ENCODE data around the gene LRRC73.
"Not testable (repeated sequence)": the region's sequence is repeated elsewhere in the genome, so short reads cannot be mapped to it uniquely, and the experiment has no call there.

The LRRC73 gene, protein sequence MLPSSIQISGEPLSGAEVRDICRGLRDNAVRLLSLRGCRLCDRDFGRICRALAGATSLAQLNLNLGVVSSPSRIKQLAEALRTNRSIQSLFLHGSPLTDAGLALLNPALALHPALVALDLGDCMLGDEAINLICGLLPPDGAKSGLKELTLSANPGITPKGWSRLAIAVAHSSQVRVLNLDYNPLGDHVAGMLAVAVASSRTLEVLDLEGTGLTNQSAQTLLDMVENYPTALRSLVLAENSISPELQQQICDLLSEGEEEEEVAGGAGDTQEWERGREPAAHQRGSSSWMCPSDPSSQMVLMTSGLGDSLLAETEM

DNA sequence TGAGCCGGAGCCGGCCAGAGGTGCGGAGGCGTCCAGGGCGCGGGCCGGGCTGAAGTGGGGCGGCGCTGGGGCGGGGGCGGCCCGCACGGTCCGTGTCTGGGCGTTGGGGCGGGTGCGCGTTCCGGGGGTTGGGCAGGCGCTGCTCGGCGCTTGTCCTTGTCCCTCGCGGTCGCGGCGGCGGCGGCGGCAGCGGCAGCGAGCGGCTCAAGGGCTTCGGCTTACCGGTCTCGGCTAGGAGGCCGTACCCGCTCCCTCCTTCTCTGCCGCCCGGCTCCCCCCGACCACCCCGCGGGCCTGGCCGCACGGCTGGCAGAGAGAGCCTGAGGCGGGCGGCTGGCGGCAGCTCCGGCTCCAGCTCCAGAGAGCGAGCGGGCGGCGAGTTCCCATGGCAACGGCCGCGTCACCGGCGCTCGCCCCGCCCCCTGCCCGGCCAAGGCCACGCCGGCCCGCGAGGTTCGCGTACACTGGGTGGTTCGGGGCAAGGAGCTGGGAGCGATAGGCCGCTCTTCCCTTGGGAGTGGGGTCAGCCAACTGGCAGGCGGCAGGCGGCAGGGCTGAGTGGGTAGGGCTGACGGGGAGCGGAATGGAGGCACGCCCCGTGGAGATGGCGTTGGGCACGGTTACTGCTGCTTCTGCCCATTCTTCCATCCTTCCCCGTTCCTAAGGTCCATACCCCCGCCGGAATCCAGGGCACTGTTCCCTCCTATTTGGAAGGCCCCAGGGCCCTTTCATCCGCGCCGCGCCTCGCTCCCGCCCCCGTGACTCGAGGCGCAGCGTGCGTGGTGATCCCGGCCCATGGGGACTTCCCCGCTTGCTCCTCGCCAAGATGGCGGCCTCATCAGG, at the start of gene LRRC73:
Gene LRRC73 (minus strand): TSS at position 363 of the 843 bp plus-strand sequence. CDS start 561 bp downstream, outside the sequence.
- DNase-seq (ENCODE audit: low read depth) = peak; percentile 68

DNA sequence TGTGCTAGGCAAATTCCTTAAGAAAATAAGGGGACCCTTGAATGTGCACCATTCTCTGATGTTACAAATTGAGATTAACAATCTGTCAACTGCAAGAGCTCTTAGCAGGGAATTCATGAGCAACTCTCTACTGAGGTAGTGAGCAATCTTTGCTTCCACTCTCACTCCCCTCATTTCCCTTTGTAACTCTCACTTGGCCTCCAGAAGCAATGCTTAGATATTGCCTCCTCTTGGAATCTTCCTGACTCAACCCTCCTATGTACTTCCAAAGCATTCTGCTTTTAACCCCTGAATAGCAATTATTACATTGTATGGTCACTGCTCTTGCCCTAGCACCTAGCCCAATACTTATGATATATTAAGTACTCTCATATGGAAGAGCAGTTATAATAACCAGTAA, 49.2 kb upstream of the LRRC73 start:
- no peak for DNase-seq (ENCODE audit: low read depth)

GRCh38 chr6:43557620-43558019, 47.5 kb upstream of the LRRC73 start:
- not testable (repeated sequence) for DNase-seq (ENCODE audit: low read depth)

GRCh38 chr6:43547222-43547621, 37.1 kb upstream of the LRRC73 start:
- no peak for DNase-seq (ENCODE audit: low read depth)

DNA sequence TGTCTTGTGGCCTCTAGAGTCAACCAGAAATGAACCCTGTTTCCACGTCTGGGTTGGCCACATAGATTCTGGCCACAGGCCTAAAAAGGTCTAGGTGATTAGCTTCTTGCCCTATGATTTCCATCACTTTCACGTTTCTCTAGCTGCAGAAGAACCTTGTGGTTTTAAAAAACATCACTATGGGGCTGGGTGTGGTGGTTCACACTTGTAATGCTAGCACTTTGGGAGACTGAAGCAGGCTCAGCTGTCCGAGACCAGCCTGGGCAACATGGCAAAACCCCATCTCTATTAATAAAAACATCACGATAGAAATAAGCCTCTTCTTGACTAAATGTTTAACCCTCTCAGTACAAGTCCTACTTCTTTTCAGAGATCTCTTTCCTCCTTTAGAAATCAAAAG, 34.3 kb upstream of the LRRC73 start:
- DNase-seq (ENCODE audit: low read depth) = no peak

DNA sequence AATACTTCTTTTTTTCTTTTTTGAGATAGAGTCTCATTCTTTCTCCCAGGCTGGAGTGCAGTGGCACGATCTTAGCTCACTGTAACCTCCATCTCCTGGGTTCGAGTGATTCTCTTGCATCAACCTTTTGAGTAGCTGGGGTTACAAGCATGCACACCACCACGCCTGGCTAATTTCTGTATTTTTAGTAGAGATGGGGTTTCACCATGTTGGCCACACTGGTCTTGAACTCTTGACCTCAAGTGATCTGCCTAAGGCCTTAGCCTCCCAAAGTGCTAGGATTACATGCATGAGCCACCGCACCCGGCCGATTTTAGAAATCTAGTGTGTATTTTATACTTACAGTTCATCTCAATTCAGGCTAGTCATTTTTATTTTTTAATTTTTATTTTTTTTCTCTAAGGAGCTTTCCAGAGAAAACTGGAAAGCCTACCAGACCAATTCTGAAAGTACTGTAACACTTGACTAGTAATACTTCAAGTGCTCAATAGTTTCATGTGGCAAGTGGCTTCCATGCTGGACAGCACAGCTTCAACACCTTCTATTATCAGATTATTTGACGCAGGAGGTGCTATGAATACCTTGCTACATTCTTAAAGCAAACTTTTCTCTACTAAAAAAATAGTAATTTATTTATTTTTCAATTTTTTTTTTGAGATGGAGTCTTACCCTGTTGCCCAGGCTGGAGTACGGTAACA, 31.8 kb upstream of the LRRC73 start:
- no peak for DNase-seq (ENCODE audit: low read depth)

- no peak for DNase-seq (ENCODE audit: low read depth)
Observed at GRCh38 chr6:43540507-43540906, 30.4 kb upstream of the LRRC73 start.

- DNase-seq (ENCODE audit: low read depth) = not testable (repeated sequence)
Observed at GRCh38 chr6:43539409-43539808, 29.3 kb upstream of the LRRC73 start.

DNA sequence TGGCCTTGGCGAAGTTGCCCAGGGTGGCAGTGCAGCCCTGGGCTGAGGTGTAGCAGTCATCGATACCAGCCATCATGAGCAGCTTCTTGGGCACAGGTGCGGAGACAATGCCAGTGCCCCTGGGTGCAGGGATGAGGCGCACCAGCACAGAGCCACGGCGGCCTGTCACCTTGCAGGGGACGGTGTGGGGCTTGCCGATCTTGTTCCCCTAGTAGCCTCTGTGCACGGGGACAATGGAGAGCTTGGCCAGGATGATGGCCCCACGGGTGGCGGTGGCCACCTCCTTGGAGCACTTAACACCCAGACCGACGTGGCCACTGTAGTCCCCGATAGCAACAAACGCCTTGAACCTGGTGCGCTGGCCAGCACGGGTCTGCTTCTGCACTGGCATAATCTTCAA, 28.8 kb upstream of the LRRC73 start:
- DNase-seq (ENCODE audit: low read depth) = not testable (repeated sequence)

DNA sequence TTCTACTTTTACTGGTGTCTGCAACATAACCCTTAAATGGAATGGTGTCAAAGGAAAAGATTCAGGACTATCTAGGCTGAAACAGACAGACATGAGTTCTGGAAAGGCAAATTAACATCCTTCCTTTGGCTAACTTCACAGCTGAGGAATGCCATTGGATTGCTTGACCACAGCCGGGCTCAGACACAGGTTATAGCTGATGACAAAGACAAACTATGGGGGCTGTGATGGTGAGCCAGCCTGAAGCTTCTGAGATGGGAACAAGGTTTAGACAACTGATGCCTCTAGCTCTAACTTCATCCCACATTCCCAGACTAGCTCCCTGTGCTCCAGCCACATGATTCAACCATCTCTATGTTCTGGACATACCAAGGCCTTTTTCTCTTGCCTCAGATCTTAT, 22.1 kb upstream of the LRRC73 start:
- DNase-seq (ENCODE audit: low read depth) = no peak

DNA sequence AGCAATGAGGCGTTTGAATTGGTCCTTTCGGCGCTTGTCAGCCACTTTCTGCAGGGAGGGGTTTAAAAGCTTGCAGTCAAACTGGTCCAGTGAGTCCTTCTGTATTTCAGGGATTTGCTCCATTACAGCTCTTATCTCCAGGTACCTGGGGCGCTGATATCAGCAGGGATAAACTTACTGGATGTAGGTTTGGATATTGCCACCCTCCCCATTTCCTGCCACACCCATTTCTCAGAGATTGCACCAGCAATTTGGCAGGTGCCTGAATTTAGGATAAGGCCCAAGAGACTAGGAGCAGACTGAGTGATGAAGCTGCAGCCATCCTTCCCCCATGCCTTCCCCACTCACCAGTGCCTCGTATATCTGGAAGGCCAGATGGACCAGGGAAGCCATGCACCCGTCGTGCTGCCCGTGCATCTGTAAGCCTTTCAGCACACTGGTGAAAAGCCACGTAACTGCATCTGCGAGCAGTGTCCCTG, 14.4 kb upstream of the LRRC73 start:
- DNase-seq (ENCODE audit: low read depth) = no peak

DNA sequence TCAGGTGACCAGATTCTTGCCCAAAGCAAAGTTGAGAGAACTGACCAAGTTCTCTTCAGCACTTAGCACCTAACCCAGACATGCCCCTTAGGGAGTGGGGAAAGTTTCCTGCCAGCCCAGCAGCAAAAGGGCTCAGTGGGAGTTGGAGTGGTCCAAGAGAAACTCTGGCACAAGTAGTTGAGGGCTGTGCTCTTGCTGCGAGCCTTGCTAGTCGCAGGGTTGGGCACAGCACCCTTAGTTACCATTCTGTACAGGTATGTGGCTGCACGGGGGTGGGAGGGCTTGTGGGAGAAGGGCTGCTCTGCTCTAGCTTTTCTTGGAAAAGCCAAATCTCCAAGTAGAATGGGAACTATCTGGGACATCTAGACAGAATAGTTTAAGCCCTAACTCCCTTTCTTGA, 13.1 kb upstream of the LRRC73 start:
- no peak for DNase-seq (ENCODE audit: low read depth)

DNA sequence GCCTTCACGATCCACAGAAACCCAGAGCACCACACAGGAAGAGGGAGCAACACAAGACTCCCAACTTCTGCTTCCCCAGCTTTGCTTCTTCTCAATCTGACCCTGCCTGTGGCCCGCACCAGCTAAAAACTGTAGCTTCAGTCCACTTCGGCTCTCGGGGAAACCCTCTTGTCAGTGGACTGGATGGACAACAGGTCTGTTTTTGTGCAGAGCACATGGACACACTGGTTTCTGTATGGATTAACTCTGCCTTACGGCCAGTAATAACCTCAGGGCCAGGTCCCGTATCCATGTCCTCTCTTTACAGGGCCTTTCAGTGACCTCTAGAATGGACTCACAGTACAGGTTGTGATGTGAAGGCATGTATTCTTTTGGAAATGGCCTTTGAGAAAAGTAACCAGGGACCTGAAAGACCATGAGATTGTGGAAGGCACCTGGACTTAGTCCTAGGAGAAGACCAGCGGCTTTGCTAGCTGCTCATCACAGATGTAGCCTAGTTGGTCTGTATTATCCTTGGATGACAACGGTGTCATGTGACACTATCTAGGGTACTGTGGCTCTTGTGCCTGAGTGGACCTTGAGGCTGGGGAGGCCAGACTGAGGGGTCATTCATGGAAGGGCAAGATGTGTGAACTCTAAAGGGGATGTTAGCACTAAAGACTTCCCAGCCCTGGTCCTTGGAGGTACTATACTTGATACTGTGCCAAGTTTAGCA, 12.6 kb upstream of the LRRC73 start:
- no peak for DNase-seq (ENCODE audit: low read depth)

GRCh38 chr6:43521836-43522235, 11.7 kb upstream of the LRRC73 start:
- no peak for DNase-seq (ENCODE audit: low read depth)

- DNase-seq (ENCODE audit: low read depth) = no peak
Observed at GRCh38 chr6:43520097-43520496, 10.0 kb upstream of the LRRC73 start.

DNA sequence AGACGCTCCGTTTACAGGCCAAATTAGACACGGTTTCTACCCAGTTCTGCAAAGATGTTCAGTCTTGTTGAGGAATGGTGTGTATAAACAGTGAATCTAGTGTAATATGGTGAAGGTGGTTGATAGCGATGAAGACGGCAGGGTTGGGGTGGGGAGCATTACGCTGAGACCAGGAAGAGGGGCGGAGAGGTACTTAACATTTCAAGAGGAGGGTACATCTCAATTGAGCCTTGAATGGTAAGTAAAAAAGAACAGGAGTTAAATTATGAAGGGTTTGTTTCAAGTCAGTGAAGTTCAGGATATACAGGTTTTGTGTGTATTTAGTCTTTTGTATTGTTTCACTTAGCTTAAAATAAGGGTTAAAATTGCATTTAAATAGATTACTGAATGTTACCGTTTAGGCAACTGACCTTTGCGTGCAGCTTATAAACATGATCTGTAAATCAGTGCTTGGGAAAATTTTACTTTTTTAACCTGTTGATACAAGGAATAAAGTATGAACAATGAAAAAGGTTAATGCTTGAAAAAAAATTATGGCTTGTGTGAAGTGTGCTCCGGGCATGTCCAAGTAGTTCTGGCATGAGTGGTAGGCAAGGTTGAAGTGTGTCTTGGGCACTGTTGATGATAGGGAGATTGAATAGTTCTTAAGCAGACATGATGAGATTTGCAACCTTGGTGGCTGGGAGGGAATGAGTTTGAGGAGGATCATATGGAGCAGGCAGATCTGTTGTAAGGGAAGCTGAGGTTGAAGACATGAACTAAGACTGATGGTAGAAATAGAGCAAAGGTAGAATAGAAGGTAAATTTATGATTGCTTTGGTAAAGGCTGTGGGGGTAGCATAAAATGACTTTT, 7.6 kb upstream of the LRRC73 start:
- no peak for DNase-seq (ENCODE audit: low read depth)

DNA sequence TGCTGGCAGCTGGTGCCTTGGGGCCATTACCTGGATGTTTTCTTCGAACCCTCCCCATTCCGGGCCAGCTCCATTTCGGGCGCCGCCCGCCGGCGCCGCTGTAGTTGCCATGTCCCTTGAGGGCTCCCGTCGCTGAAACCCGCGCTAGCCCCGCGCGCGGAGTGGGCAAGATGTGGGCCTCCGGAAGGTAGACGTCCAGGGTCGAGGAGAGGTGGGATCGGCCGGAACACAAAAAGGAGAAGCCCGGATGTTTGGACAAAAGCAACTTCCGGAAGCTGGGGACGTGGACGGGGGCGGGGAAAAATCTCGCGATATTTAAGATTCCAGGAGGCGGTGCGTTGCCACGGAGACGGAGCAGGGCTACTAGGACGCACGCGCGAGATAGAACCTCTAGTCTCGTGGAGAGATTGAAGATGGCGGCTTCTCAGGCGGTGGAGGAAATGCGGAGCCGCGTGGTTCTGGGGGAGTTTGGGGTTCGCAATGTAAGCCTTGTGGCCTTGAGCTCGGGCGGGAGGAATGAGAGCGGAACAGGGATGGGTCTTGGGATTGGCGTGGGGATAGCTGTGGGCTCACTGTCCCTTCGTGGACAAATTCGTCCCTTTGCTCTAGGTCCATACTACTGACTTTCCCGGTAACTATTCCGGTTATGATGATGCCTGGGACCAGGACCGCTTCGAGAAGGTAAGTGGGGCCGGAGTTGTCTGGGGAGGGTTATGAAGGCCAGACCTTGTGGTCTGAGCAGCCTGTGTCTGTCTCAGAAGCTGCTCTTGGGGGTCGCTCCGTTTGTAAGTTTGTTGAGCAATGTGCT, 6.8 kb upstream of the LRRC73 start, which contains the start of the genes POLR1C and YIPF3:
Gene POLR1C (plus strand): TSS at position 393 of the 808 bp plus-strand sequence. CDS start 21 bp downstream, at position 414.
Gene YIPF3 (minus strand): TSS at position 230 of the 808 bp plus-strand sequence. CDS start 119 bp downstream, at position 111.
- DNase-seq (ENCODE audit: low read depth) = peak; percentile 90

GRCh38 chr6:43516367-43516696, 6.2 kb upstream of the LRRC73 start:
- DNase-seq (ENCODE audit: low read depth) = no peak

GRCh38 chr6:43515808-43516207, 5.7 kb upstream of the LRRC73 start:
- no peak for DNase-seq (ENCODE audit: low read depth)
